ENCODE results near the gene CRYAB. TPM values are rescaled to one million over a fixed set of nuclear protein-coding genes. Genes with fewer than 3 reads are reported as not detected.

CRYAB gene
- total and polyA plus RNA-seq, 2 of the 4 experiments (the other 2 are of a cell fraction) = 6.5 to 19.5 TPM

GRCh38 chr11:111946499-111946898 is 34.9 kb upstream of the CRYAB start:
- Histone ChIP-seq H2BK120ac (ENCODE audit: low read depth, low read length) (no peak overlapping the region), H3K4me2 (ENCODE audit: low read depth, low read length) (no peak overlapping the region), H3K79me1 (ENCODE audit: low read depth in 1 of 2, low read length in 2 of 2) (peaks cover 3 to 23% of the 10 kb centered on the region in 2 experiments), H2BK5ac (ENCODE audit: low read depth, low read length, poor library complexity, severe bottlenecking) (no peak overlapping the region), H3K18ac (ENCODE audit: low read depth, low read length) (no peak overlapping the region), H2AFZ (replicated peaks; ENCODE audit: low read length, poor library complexity) (no peak overlapping the region), H3K4ac (ENCODE audit: low read depth, low read length) (no peak overlapping the region), H2AK9ac (replicated peaks; ENCODE audit: low read depth, low read length, poor library complexity) (no peak overlapping the region), H3K4me1 (ENCODE audit: control insufficient read depth, insufficient read depth, low read length) (peaks cover 7% of the 10 kb centered on the region), H4K8ac (ENCODE audit: low read depth in 2 of 2, low read length in 2 of 2) (no peak overlapping the region), H2BK20ac (ENCODE audit: low read depth, low read length) (no peak overlapping the region), H3K36me3 (ENCODE audit: control insufficient read depth, insufficient read depth, low read length) (no peaks in the 10 kb centered on the region), H4K91ac (ENCODE audit: insufficient read depth, low read depth, low read length) (no peak overlapping the region), H2AK5ac (ENCODE audit: low read depth, low read length) (no peak overlapping the region), H4K20me1 (ENCODE audit: insufficient read depth, low read length) (no peaks in the 10 kb centered on the region), H3K27ac (ENCODE audit: insufficient read depth, low read length) (no peak overlapping the region), H3K56ac (ENCODE audit: extremely low read depth, insufficient read depth, low read length) (no peak overlapping the region), H3K9ac (ENCODE audit: low read depth, low read length) (no peak overlapping the region), H2BK15ac (ENCODE audit: low read depth, low read length) (no peak overlapping the region), H3K23ac (ENCODE audit: low read depth, low read length) (0 out of 2 replicates have a peak overlapping the region, but pooled peaks have one; percentile 31), H3K14ac (replicated peaks; ENCODE audit: low read depth, low read length) (no peak overlapping the region), H3K27me3 (ENCODE audit: control insufficient read depth, insufficient read depth, low read length) (no peaks in the 10 kb centered on the region), H3K9me3 (ENCODE audit: control insufficient read depth, insufficient read depth, low read length) (no peaks in the 10 kb centered on the region), H3K4me3 (ENCODE audit: insufficient read depth, low read depth, low read length) (no peak overlapping the region), H3K9me1 (ENCODE audit: insufficient read depth, low read length) (peaks cover 13% of the 10 kb centered on the region), H4K5ac (ENCODE audit: low read depth, low read length) (no peak overlapping the region)
- intact Hi-C loops (cut with micrococcal nuclease) (no loop called here), dilution Hi-C loops (cut with HindIII; ENCODE audit: low sequenced_read_pairs, unreplicated experiment) (no loop called here), in situ Hi-C loops (cut with MboI; ENCODE audit: low sequenced_read_pairs) (no loop called here)
- ChIA-PET CTCF (interaction anchor here (1.2 kb wide), 1 partner anchor 11 kb away, joined by 3 read pairs; no protein-coding TSS in a partner anchor), POLR2A (ENCODE audit: unreplicated experiment) (no interaction called here)
- ATAC-seq (ENCODE audit: low read depth) = no peak
- no peak for DNase-seq
- TF ChIP-seq CEBPB (IDR thresholded peaks at IDR 0.05; ENCODE audit: low read depth, low read length) = no peak
- no peak for TF ChIP-seq MXI1 (IDR thresholded peaks at IDR 0.05; ENCODE audit: borderline replicate concordance, low read depth, low read length)
- no peak for TF ChIP-seq NFE2L2 (IDR thresholded peaks at IDR 0.05; ENCODE audit: low read depth, low read length)
- TF ChIP-seq, protein P1, sequence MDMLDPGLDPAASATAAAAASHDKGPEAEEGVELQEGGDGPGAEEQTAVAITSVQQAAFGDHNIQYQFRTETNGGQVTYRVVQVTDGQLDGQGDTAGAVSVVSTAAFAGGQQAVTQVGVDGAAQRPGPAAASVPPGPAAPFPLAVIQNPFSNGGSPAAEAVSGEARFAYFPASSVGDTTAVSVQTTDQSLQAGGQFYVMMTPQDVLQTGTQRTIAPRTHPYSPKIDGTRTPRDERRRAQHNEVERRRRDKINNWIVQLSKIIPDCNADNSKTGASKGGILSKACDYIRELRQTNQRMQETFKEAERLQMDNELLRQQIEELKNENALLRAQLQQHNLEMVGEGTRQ (IDR thresholded peaks at IDR 0.05; ENCODE audit: low read depth, low read length) = no peak
- TF ChIP-seq RAD21 (IDR thresholded peaks at IDR 0.05; ENCODE audit: low read length) = no peak
- no peak for TF ChIP-seq ELK1 (IDR thresholded peaks at IDR 0.05; ENCODE audit: borderline replicate concordance, low read depth, low read length)
- TF ChIP-seq BHLHE40 (IDR thresholded peaks at IDR 0.05; ENCODE audit: low read depth, low read length) = no peak
- no peak for TF ChIP-seq FOS (IDR thresholded peaks at IDR 0.05; ENCODE audit: low read depth, low read length)
- no peak for TF ChIP-seq MAZ (IDR thresholded peaks at IDR 0.05; ENCODE audit: borderline replicate concordance, low read depth, low read length)
- TF ChIP-seq RCOR1 (IDR thresholded peaks at IDR 0.05; ENCODE audit: insufficient replicate concordance, low read length) = no peak
- TF ChIP-seq RFX5 (IDR thresholded peaks at IDR 0.05; ENCODE audit: low read depth, low read length) = no peak
- TF ChIP-seq, protein P2, sequence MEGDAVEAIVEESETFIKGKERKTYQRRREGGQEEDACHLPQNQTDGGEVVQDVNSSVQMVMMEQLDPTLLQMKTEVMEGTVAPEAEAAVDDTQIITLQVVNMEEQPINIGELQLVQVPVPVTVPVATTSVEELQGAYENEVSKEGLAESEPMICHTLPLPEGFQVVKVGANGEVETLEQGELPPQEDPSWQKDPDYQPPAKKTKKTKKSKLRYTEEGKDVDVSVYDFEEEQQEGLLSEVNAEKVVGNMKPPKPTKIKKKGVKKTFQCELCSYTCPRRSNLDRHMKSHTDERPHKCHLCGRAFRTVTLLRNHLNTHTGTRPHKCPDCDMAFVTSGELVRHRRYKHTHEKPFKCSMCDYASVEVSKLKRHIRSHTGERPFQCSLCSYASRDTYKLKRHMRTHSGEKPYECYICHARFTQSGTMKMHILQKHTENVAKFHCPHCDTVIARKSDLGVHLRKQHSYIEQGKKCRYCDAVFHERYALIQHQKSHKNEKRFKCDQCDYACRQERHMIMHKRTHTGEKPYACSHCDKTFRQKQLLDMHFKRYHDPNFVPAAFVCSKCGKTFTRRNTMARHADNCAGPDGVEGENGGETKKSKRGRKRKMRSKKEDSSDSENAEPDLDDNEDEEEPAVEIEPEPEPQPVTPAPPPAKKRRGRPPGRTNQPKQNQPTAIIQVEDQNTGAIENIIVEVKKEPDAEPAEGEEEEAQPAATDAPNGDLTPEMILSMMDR (conservative IDR thresholded peaks at IDR 0.05; ENCODE audit: low read depth, low read length) = no peak
- TF ChIP-seq MAFK (IDR thresholded peaks at IDR 0.05; ENCODE audit: low read depth, low read length) = no peak
- TF ChIP-seq CHD1 (IDR thresholded peaks at IDR 0.05; ENCODE audit: low read depth, low read length) = no peak
- TF ChIP-seq POLR2A (IDR thresholded peaks at IDR 0.05; ENCODE audit: low read depth, low read length) = no peak
- no peak for TF ChIP-seq SMC3 (IDR thresholded peaks at IDR 0.05; ENCODE audit: low read depth, low read length)
- WGBS, 2 experiments (ENCODE audit: extremely low coverage in 2 of 2, insufficient read length in 1 of 2) = no CpG with 5 or more reads among the region's 3 CpGs
- BruUV-seq (replicated peaks) = no TSS peak
